IPS-20b (cell line): ENCODE measurements around the gene FES.
A peak's percentile ranks its signal among the peaks of the same experiment; 100 is the strongest.
"Not testable (repeated sequence)": the region's sequence is repeated elsewhere in the genome, so short reads cannot be mapped to it uniquely, and the experiment has no call there.

Experiments
- H3K27ac ChIP-seq: one replicate; pipeline ENCODE4 v1.5.1; 2013; ENCODE audit warnings: low read length
- H3K27me3 ChIP-seq: 2 replicates; pipeline ENCODE4 v1.6.1; 2013; ENCODE audit warnings: mild to moderate bottlenecking, low read length, inconsistent platforms; ENCODE audit not compliant: insufficient read depth
- H3K36me3 ChIP-seq: 2 replicates; pipeline ENCODE4 v1.6.1; 2013; ENCODE audit warnings: low read depth, mild to moderate bottlenecking, inconsistent platforms, low read length, moderate library complexity; ENCODE audit not compliant: insufficient read depth
- H3K4me1 ChIP-seq: 2 replicates; pipeline ENCODE4 v1.6.1; 2013; ENCODE audit warnings: mild to moderate bottlenecking, control low read depth, inconsistent platforms, low read length, moderate library complexity; ENCODE audit not compliant: insufficient read depth
- H3K4me3 ChIP-seq: 2 replicates; pipeline ENCODE4 v1.5.1; 2013; ENCODE audit warnings: mild to moderate bottlenecking, low read length, inconsistent platforms
- H3K9ac ChIP-seq: 2 replicates; pipeline ENCODE4 v1.6.1; 2013; ENCODE audit warnings: low read depth, mild to moderate bottlenecking, inconsistent platforms, low read length, moderate library complexity
- H3K9me3 ChIP-seq: 2 replicates; pipeline ENCODE4 v1.6.1; 2013; ENCODE audit warnings: mild to moderate bottlenecking, low read depth, low read length, inconsistent platforms; ENCODE audit not compliant: insufficient read depth

FES gene

GRCh38 chr15:90845201-90845949 is 38.9 kb upstream of the FES start:
- Histone ChIP-seq H3K27me3 (no peaks in the 10 kb centered on the region), H3K27ac (no peak overlapping the region), H3K9me3 (no peaks in the 10 kb centered on the region), H3K4me3 (no peak overlapping the region), H3K9ac (no peak overlapping the region), H3K4me1 (peaks cover 5% of the 10 kb centered on the region), H3K36me3 (no peaks in the 10 kb centered on the region)

- not testable (repeated sequence) for H3K4me3 ChIP-seq, H3K9me3 ChIP-seq, H3K4me1 ChIP-seq, H3K27ac ChIP-seq, H3K36me3 ChIP-seq, H3K27me3 ChIP-seq, H3K9ac ChIP-seq
Measured at GRCh38 chr15:90849424-90849823, 34.9 kb upstream of the FES start.

- Histone ChIP-seq H3K9me3 (no peaks in the 10 kb centered on the region), H3K4me1 (no peaks in the 10 kb centered on the region), H3K9ac (no peak overlapping the region), H3K27ac (no peak overlapping the region), H3K27me3 (no peaks in the 10 kb centered on the region), H3K4me3 (no peak overlapping the region), H3K36me3 (no peaks in the 10 kb centered on the region)
Measured at GRCh38 chr15:90851114-90851513, 33.2 kb upstream of the FES start.

- Histone ChIP-seq H3K4me3 (no peak overlapping the region), H3K27me3 (no peaks in the 10 kb centered on the region), H3K4me1 (no peaks in the 10 kb centered on the region), H3K36me3 (no peaks in the 10 kb centered on the region), H3K9ac (no peak overlapping the region), H3K27ac (no peak overlapping the region), H3K9me3 (no peaks in the 10 kb centered on the region)
Measured at GRCh38 chr15:90851940-90852339, 32.4 kb upstream of the FES start.

GRCh38 chr15:90855139-90855538 is 29.2 kb upstream of the FES start:
- no peak overlapping the region for H3K27ac ChIP-seq
- H3K9ac ChIP-seq: no peak overlapping the region
- H3K36me3 ChIP-seq: no peaks in the 10 kb centered on the region
- H3K4me1 ChIP-seq: peaks cover 8% of the 10 kb centered on the region; the same call in 1 of the 2 replicates
- no peak overlapping the region for H3K4me3 ChIP-seq
- H3K9me3 ChIP-seq: no peaks in the 10 kb centered on the region
- H3K27me3 ChIP-seq: no peaks in the 10 kb centered on the region

GRCh38 chr15:90857337-90857736 is 27.0 kb upstream of the FES start:
- Histone ChIP-seq H3K4me1 (peaks cover 8% of the 10 kb centered on the region; the same call in 1 of the 2 replicates), H3K9ac (no peak overlapping the region)

GRCh38 chr15:90857883-90858443 is 26.3 kb upstream of the FES start:
- Histone ChIP-seq H3K9ac (no peak overlapping the region), H3K27me3 (no peaks in the 10 kb centered on the region), H3K4me3 (no peak overlapping the region), H3K4me1 (peaks cover 8% of the 10 kb centered on the region; the same call in 1 of the 2 replicates), H3K36me3 (no peaks in the 10 kb centered on the region), H3K27ac (no peak overlapping the region), H3K9me3 (no peaks in the 10 kb centered on the region)

More at GRCh38 chr15:90857337-90857736, 27.0 kb upstream of the FES start:
- Histone ChIP-seq H3K4me3 (no peak overlapping the region), H3K36me3 (no peaks in the 10 kb centered on the region), H3K27ac (no peak overlapping the region), H3K9me3 (no peaks in the 10 kb centered on the region), H3K27me3 (no peaks in the 10 kb centered on the region)

GRCh38 chr15:90859234-90860131 is 24.8 kb upstream of the FES start:
- no peaks in the 10 kb centered on the region for H3K9me3 ChIP-seq
- H3K9ac ChIP-seq: peak overlapping the region; percentile 3; the same call in 1 of the 2 replicates
- no peak overlapping the region for H3K27ac ChIP-seq
- H3K36me3 ChIP-seq: no peaks in the 10 kb centered on the region
- H3K27me3 ChIP-seq: no peaks in the 10 kb centered on the region
- no peak overlapping the region for H3K4me3 ChIP-seq
- H3K4me1 ChIP-seq: peaks cover 8% of the 10 kb centered on the region; the same call in 1 of the 2 replicates

- no peaks in the 10 kb centered on the region for H3K36me3 ChIP-seq
- peaks cover 8% of the 10 kb centered on the region; the same call in 1 of the 2 replicates for H3K4me1 ChIP-seq
- H3K27me3 ChIP-seq: no peaks in the 10 kb centered on the region
- no peak overlapping the region for H3K4me3 ChIP-seq
- H3K27ac ChIP-seq: no peak overlapping the region
- H3K9me3 ChIP-seq: no peaks in the 10 kb centered on the region
- H3K9ac ChIP-seq: no peak overlapping the region
Measured at GRCh38 chr15:90860450-90860849, 23.9 kb upstream of the FES start.

GRCh38 chr15:90860942-90861675 is 23.2 kb upstream of the FES start:
- Histone ChIP-seq H3K27me3 (no peaks in the 10 kb centered on the region), H3K27ac (no peak overlapping the region), H3K36me3 (no peaks in the 10 kb centered on the region), H3K9me3 (no peaks in the 10 kb centered on the region), H3K4me3 (no peak overlapping the region), H3K4me1 (peaks cover 8% of the 10 kb centered on the region; the same call in 1 of the 2 replicates), H3K9ac (no peak overlapping the region)

- Histone ChIP-seq H3K36me3 (no peaks in the 10 kb centered on the region), H3K9me3 (no peaks in the 10 kb centered on the region), H3K27me3 (no peaks in the 10 kb centered on the region), H3K9ac (no peak overlapping the region), H3K4me1 (peaks cover 8% of the 10 kb centered on the region; the same call in 1 of the 2 replicates), H3K4me3 (no peak overlapping the region), H3K27ac (no peak overlapping the region)
Measured at GRCh38 chr15:90862487-90862886, 21.8 kb upstream of the FES start.
